PC-3 (cell line): ENCODE measurements around the gene LRBA. TPM values are rescaled to one million over a fixed set of nuclear protein-coding genes. Genes with fewer than 3 reads are reported as not detected.

ENCODE experiments used
- ATAC-seq: fragments of 200-7000 bp; cut with Tn5 transposase; 2 replicates; pipeline ENCODE4 v1.9.1; 2020; ENCODE audit warnings: mild to moderate bottlenecking, moderate library complexity
- BruUV-seq: library from RNA; stranded (reverse); fragments of 400-500 nt; replicated peaks from 2 replicates; lab custom pipeline; 2021; lab: Mats Ljungman, UMichigan
- CTCF ChIA-PET: fragments of 300-600 bp; sonication (Branson Sonifier 250); formaldehyde crosslinking; loops from one replicate; lab custom pipeline; 2022; ENCODE audit warnings: antibody characterized with exemption; lab: Charles Lee
- POLR2A ChIA-PET: fragments of 300-600 bp; sonication (Branson Sonifier 250); formaldehyde crosslinking; loops from one replicate; lab custom pipeline; 2022; ENCODE audit warnings: antibody characterized with exemption; ENCODE audit not compliant: unreplicated experiment; lab: Charles Lee
- DNase-seq: peaks from one replicate; pipeline ENCODE4 v3.0.0-alpha.2; 2015
- H2AFZ ChIP-seq: fragments of 300-600 bp; sonication (generic); 2 replicates; pipeline ENCODE4 v1.6.0; 2016; ENCODE audit warnings: antibody characterized with exemption, low read length
- H3F3A ChIP-seq: fragments of 300-600 bp; sonication (generic); one replicate; pipeline ENCODE4 v1.6.0; 2017; ENCODE audit warnings: antibody characterized with exemption, low read length, control low read depth, mild to moderate bottlenecking; ENCODE audit not compliant: unreplicated experiment
- H3K27ac ChIP-seq: fragments of 300-600 bp; sonication (generic); 2 replicates; pipeline ENCODE4 v1.5.1; 2016; ENCODE audit warnings: mild to moderate bottlenecking, low read length
- H3K27me3 ChIP-seq: fragments of 300-600 bp; sonication (generic); 2 replicates; pipeline ENCODE4 v1.6.1; 2016; ENCODE audit warnings: low read length, mixed read lengths
- H3K36me3 ChIP-seq: fragments of 300-600 bp; sonication (generic); 2 replicates; pipeline ENCODE4 v1.6.1; 2016; ENCODE audit warnings: low read depth, mixed run types, low read length, mixed read lengths
- H3K4me1 ChIP-seq: fragments of 300-600 bp; sonication (generic); 2 replicates; pipeline ENCODE4 v1.5.1; 2016; ENCODE audit warnings: low read length; ENCODE audit not compliant: insufficient read depth
- H3K4me2 ChIP-seq: fragments of 300-600 bp; sonication (generic); 2 replicates; pipeline ENCODE4 v1.6.0; 2016; ENCODE audit warnings: low read length
- H3K4me3 ChIP-seq: fragments of 300-600 bp; sonication (generic); 2 replicates; pipeline ENCODE4 v1.5.1; 2016; ENCODE audit warnings: mild to moderate bottlenecking, low read length, mixed read lengths
- H3K79me2 ChIP-seq: fragments of 300-600 bp; sonication (generic); 2 replicates; pipeline ENCODE4 v1.6.1; 2017; ENCODE audit warnings: low read length, mixed read lengths
- H3K9ac ChIP-seq: fragments of 300-600 bp; sonication (generic); 2 replicates; pipeline ENCODE4 v1.6.0; 2016; ENCODE audit warnings: mild to moderate bottlenecking, low read length
- H3K9me2 ChIP-seq: fragments of 300-600 bp; sonication (generic); replicated peaks from 2 replicates; pipeline ENCODE4 v1.6.1; 2016; ENCODE audit warnings: mixed run types, low read length, mixed read lengths
- H3K9me3 ChIP-seq: fragments of 300-600 bp; sonication (generic); 2 replicates; pipeline ENCODE4 v1.6.1; 2016; ENCODE audit warnings: low read length, mixed read lengths
- H4K20me1 ChIP-seq: fragments of 300-600 bp; sonication (generic); 2 replicates; pipeline ENCODE4 v1.6.1; 2016; ENCODE audit warnings: low read length, mixed read lengths
- EZH2 ChIP-seq: fragments of 300-600 bp; sonication (generic); IDR thresholded peaks from one replicate; pipeline ENCODE4 v1.6.1; 2017; ENCODE audit warnings: antibody characterized with exemption, mild to moderate bottlenecking, low read length; ENCODE audit not compliant: unreplicated experiment
- EZH2phosphoT487 ChIP-seq: fragments of 300-600 bp; sonication (generic); IDR thresholded peaks from 2 replicates; pipeline ENCODE4 v1.6.1; 2018; ENCODE audit warnings: mild to moderate bottlenecking, antibody characterized with exemption, low read length, borderline replicate concordance
- intact Hi-C: fragments of 100-400 bp; cut with micrococcal nuclease; formaldehyde crosslinking; loops from 2 replicates; pipeline ENCODE4 v1.9.0; 2023
- total RNA-seq: library from RNA; depleted of rRNA; stranded (reverse); fragments of >200 nt; gene quantifications from 2 replicates; pipeline ENCODE4 v1.2.3, GENCODE V29; 2014
- TF ChIP-seq, protein P1 (sequence below): fragments of 300-600 bp; sonication (generic); conservative IDR thresholded peaks from 2 replicates; pipeline ENCODE4 v1.5.1; 2017; ENCODE audit warnings: antibody characterized with exemption, low read depth, mild to moderate bottlenecking, low read length

Gene LRBA
- total RNA-seq, 1 experiment from 2014 or later: 40.8 TPM

DNA sequence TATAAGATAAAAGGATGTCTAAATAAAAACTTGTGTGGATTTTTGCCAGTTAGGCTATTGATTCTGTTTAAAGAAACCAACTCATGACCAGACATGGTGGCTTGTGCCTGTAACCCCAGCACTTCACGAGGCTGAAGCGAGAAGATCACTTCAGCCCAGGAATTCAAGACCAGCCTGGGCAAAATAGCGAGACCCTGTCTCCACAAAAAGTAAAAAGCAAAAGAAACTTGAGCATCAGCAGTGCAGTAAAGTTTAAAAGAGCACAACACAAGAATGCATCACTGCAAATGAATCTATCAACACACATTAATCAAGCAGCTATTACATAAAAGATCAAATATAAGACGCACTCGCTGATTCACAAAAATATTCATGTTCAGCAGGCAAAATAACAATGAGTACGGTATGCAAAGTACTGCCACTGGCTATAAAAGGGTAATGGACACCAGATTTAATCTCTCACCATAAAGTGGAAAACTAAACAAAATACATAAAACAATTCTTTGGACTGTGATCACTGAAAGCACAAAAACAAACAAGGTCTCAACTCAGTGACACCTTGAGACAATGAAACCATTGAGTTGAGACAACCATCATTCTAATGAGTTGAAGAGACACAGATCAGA lies 41.3 kb downstream of the LRBA start:
- CTCF ChIA-PET: no interaction called here
- POLR2A ChIA-PET: no interaction called here
- no peak for ATAC-seq

GRCh38 chr4:150972592-150972991 lies 42.5 kb downstream of the LRBA start:
- no peaks in the 10 kb centered on the region for H3K27me3 ChIP-seq
- no peaks in the 10 kb centered on the region for H3K36me3 ChIP-seq
- H3F3A ChIP-seq: no peaks in the 10 kb centered on the region
- ATAC-seq: peak; percentile 70
- intact Hi-C loops: no loop called here
- BruUV-seq: no TSS peak
- 0 out of 2 replicates have a peak, but pooled peaks cover 11% of the 10 kb centered on the region for H4K20me1 ChIP-seq
- 0 out of 2 replicates have a peak overlapping the region, but pooled peaks have one; percentile 6 for H3K4me2 ChIP-seq
- ChIA-PET CTCF (no interaction called here), POLR2A (interaction anchor here (0.6 kb wide), 1 partner anchor 20 kb away, joined by 6 read pairs; no protein-coding TSS in a partner anchor)
- peaks cover 77% of the 10 kb centered on the region for H3K79me2 ChIP-seq
- H3K9me2 ChIP-seq: no peaks in the 10 kb centered on the region
- 0 out of 2 replicates have a peak, but pooled peaks cover 3% of the 10 kb centered on the region for H3K4me1 ChIP-seq
- no peaks in the 10 kb centered on the region for H3K9me3 ChIP-seq
- no peak overlapping the region for H3K4me3 ChIP-seq
- no peak overlapping the region for H3K9ac ChIP-seq
- no peak overlapping the region for H3K27ac ChIP-seq
- no peak for TF ChIP-seq EZH2
- TF ChIP-seq, protein P1, sequence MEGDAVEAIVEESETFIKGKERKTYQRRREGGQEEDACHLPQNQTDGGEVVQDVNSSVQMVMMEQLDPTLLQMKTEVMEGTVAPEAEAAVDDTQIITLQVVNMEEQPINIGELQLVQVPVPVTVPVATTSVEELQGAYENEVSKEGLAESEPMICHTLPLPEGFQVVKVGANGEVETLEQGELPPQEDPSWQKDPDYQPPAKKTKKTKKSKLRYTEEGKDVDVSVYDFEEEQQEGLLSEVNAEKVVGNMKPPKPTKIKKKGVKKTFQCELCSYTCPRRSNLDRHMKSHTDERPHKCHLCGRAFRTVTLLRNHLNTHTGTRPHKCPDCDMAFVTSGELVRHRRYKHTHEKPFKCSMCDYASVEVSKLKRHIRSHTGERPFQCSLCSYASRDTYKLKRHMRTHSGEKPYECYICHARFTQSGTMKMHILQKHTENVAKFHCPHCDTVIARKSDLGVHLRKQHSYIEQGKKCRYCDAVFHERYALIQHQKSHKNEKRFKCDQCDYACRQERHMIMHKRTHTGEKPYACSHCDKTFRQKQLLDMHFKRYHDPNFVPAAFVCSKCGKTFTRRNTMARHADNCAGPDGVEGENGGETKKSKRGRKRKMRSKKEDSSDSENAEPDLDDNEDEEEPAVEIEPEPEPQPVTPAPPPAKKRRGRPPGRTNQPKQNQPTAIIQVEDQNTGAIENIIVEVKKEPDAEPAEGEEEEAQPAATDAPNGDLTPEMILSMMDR: no peak
- DNase-seq: no peak
- no peak overlapping the region for H2AFZ ChIP-seq

More for the DNA sequence above, 41.3 kb downstream of the LRBA start:
- Histone ChIP-seq H3K4me3 (no peak overlapping the region), H3K9ac (no peak overlapping the region), H3K9me2 (no peaks in the 10 kb centered on the region), H3K4me1 (0 out of 2 replicates have a peak, but pooled peaks cover 3% of the 10 kb centered on the region), H3K79me2 (peaks cover 80% of the 10 kb centered on the region), H3F3A (no peaks in the 10 kb centered on the region), H4K20me1 (0 out of 2 replicates have a peak, but pooled peaks cover 11% of the 10 kb centered on the region), H3K4me2 (no peak overlapping the region), H3K27ac (no peak overlapping the region), H3K36me3 (no peaks in the 10 kb centered on the region), H3K27me3 (no peaks in the 10 kb centered on the region), H3K9me3 (no peaks in the 10 kb centered on the region), H2AFZ (no peak overlapping the region)
- no peak for DNase-seq
- BruUV-seq: no TSS peak
- TF ChIP-seq, protein P1: no peak
- no peak for TF ChIP-seq EZH2phosphoT487
- intact Hi-C loops: no loop called here

DNA sequence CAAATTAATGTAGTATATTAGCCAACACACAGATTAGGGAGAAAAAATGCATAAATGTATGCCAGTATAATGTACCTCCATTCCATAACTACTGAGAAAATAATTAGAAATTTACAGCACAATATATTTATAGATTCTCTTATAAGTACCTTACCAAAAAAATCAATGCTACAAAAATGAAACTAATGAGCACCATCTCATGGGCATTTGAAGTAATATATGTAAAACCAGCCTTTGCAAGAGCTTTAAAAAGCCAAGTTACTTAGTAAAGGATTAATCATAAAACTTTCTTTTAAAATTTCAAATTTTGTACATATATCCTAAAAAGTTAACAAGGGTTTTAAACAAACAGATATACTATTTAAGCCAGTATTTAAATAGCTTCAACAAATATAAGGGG lies 43.2 kb downstream of the LRBA start:
- TF ChIP-seq, protein P1: no peak
- TF ChIP-seq EZH2phosphoT487 (no peak), EZH2 (no peak)
- Histone ChIP-seq H3K9me3 (no peaks in the 10 kb centered on the region), H3K79me2 (peaks cover 77% of the 10 kb centered on the region), H4K20me1 (0 out of 2 replicates have a peak, but pooled peaks cover 11% of the 10 kb centered on the region), H3K4me2 (no peak overlapping the region), H3F3A (no peaks in the 10 kb centered on the region), H3K4me3 (no peak overlapping the region), H3K27ac (no peak overlapping the region), H3K9me2 (no peaks in the 10 kb centered on the region), H3K27me3 (no peaks in the 10 kb centered on the region), H3K9ac (no peak overlapping the region), H3K4me1 (0 out of 2 replicates have a peak, but pooled peaks cover 3% of the 10 kb centered on the region), H2AFZ (no peak overlapping the region), H3K36me3 (no peaks in the 10 kb centered on the region)
- no peak for DNase-seq
- intact Hi-C loops: no loop called here
- POLR2A ChIA-PET: interaction anchor here (0.6 kb wide), 1 partner anchor 19 kb away, joined by 6 read pairs; no protein-coding TSS in a partner anchor
- BruUV-seq: no TSS peak
- CTCF ChIA-PET: no interaction called here
- ATAC-seq: peak; percentile 23; the same call in 1 of the 2 replicates
